ENCODE results near the gene SETBP1.

DNA sequence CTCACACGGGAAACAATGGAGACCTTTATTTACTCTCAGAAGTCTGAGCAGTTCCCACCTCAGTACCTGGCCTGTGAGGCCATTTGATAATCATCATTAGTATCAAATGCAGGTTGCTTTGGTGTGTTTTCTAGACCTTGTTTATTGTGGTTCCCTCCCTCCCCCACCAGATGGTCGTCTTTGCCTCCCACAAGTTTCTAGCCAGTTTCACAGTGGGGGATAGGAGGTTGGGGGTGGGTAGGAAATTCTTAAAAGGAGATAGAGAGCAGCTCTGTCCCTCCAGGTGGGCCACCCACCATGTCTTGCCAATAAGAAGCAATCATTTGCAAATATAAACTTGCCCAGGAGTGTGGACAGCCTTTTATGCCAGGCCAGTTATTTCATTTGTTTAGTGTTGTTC is 31.3 kb downstream of the SETBP1 start:
- TF ChIP-seq EZH2 (IDR thresholded peaks at IDR 0.05) (no peak), POLR2AphosphoS5 (IDR thresholded peaks at IDR 0.05; ENCODE audit: borderline replicate concordance, low read depth, low read length) (no peak), FOXP2 (optimal IDR thresholded peaks at IDR 0.05; ENCODE audit: control extremely low read depth, extremely low read length, insufficient read depth) (no peak)

Data from SK-N-MC (cell line).